ENCODE results near the gene ACTG2. TPM values are rescaled to one million over a fixed set of nuclear protein-coding genes. Genes with fewer than 3 reads are reported as not detected.
"Not testable (repeated sequence)": the region's sequence is repeated elsewhere in the genome, so short reads cannot be mapped to it uniquely, and the experiment has no call there.

Gene ACTG2
- total RNA-seq, 1 donor from 2014 or later: not detected

GRCh38 chr2:73868204-73868978, 24.4 kb upstream of the ACTG2 start:
- Mint-ChIP-seq H3K36me3 (ENCODE audit: unreplicated experiment) (no peaks in the 10 kb centered on the region), H3K27ac (ENCODE audit: unreplicated experiment) (no peak overlapping the region), H3K27me3 (ENCODE audit: unreplicated experiment) (peaks cover 1% of the 10 kb centered on the region), H3K9me3 (ENCODE audit: unreplicated experiment) (no peaks in the 10 kb centered on the region), H3K4me1 (ENCODE audit: low read depth, unreplicated experiment) (no peaks in the 10 kb centered on the region), H3K4me3 (ENCODE audit: unreplicated experiment) (no peak overlapping the region)
- DNase-seq: no peak
- no peak for TF ChIP-seq CTCF (IDR thresholded peaks at IDR 0.05; ENCODE audit: partially characterized antibody, unreplicated experiment)

GRCh38 chr2:73870084-73870483, 22.7 kb upstream of the ACTG2 start:
- Mint-ChIP-seq H3K27me3 (ENCODE audit: unreplicated experiment) (peaks cover 1% of the 10 kb centered on the region), H3K9me3 (ENCODE audit: unreplicated experiment) (no peaks in the 10 kb centered on the region), H3K36me3 (ENCODE audit: unreplicated experiment) (no peaks in the 10 kb centered on the region), H3K4me1 (ENCODE audit: low read depth, unreplicated experiment) (no peaks in the 10 kb centered on the region), H3K27ac (ENCODE audit: unreplicated experiment) (no peak overlapping the region), H3K4me3 (ENCODE audit: unreplicated experiment) (no peak overlapping the region)
- no peak for TF ChIP-seq CTCF (IDR thresholded peaks at IDR 0.05; ENCODE audit: partially characterized antibody, unreplicated experiment)
- DNase-seq: no peak

- Mint-ChIP-seq H3K4me3 (ENCODE audit: unreplicated experiment) (no peak overlapping the region), H3K27me3 (ENCODE audit: unreplicated experiment) (no peaks in the 10 kb centered on the region), H3K36me3 (ENCODE audit: unreplicated experiment) (no peaks in the 10 kb centered on the region), H3K4me1 (ENCODE audit: low read depth, unreplicated experiment) (no peaks in the 10 kb centered on the region), H3K27ac (ENCODE audit: unreplicated experiment) (no peak overlapping the region), H3K9me3 (ENCODE audit: unreplicated experiment) (no peaks in the 10 kb centered on the region)
- DNase-seq: no peak
- no peak for TF ChIP-seq CTCF (IDR thresholded peaks at IDR 0.05; ENCODE audit: partially characterized antibody, unreplicated experiment)
Measured at GRCh38 chr2:73877071-73877802, 15.6 kb upstream of the ACTG2 start.

- not testable (repeated sequence) for H3K4me1 Mint-ChIP-seq (ENCODE audit: low read depth, unreplicated experiment); H3K27me3 Mint-ChIP-seq (ENCODE audit: unreplicated experiment); H3K9me3 Mint-ChIP-seq (ENCODE audit: unreplicated experiment); H3K27ac Mint-ChIP-seq (ENCODE audit: unreplicated experiment); H3K36me3 Mint-ChIP-seq (ENCODE audit: unreplicated experiment); DNase-seq; H3K4me3 Mint-ChIP-seq (ENCODE audit: unreplicated experiment)
Measured at GRCh38 chr2:73877984-73878383, 14.8 kb upstream of the ACTG2 start.

GRCh38 chr2:73885406-73885805, 7.4 kb upstream of the ACTG2 start:
- Mint-ChIP-seq H3K4me3 (ENCODE audit: unreplicated experiment) (no peak overlapping the region), H3K27ac (ENCODE audit: unreplicated experiment) (no peak overlapping the region), H3K4me1 (ENCODE audit: low read depth, unreplicated experiment) (no peaks in the 10 kb centered on the region), H3K36me3 (ENCODE audit: unreplicated experiment) (no peaks in the 10 kb centered on the region), H3K9me3 (ENCODE audit: unreplicated experiment) (no peaks in the 10 kb centered on the region), H3K27me3 (ENCODE audit: unreplicated experiment) (no peaks in the 10 kb centered on the region)
- no peak for DNase-seq
- no peak for TF ChIP-seq CTCF (IDR thresholded peaks at IDR 0.05; ENCODE audit: partially characterized antibody, unreplicated experiment)
